IMR-90 (cell line): ENCODE data around the gene LUC7L2. TPM values are rescaled to one million over a fixed set of nuclear protein-coding genes. Genes with fewer than 3 reads are reported as not detected.

ENCODE experiments used
- ATAC-seq: fragments of 200-7000 bp; cut with Tn5 transposase; 2 replicates; pipeline ENCODE4 v1.9.1; 2020; ENCODE audit warnings: low read depth, mild to moderate bottlenecking, moderate library complexity
- BruUV-seq: library from RNA; stranded (reverse); fragments of 400-500 nt; replicated peaks from 2 replicates; lab custom pipeline; 2021; lab: Mats Ljungman, UMichigan
- CTCF ChIA-PET: fragments of 300-600 bp; formaldehyde crosslinking; extraction: SDS; loops from one replicate; lab custom pipeline; 2021; ENCODE audit warnings: antibody characterized with exemption; lab: Yijun Ruan, JAX
- POLR2A ChIA-PET: fragments of 300-600 bp; sonication (Branson Sonifier 250); formaldehyde crosslinking; loops from one replicate; lab custom pipeline; 2022; ENCODE audit warnings: antibody characterized with exemption; ENCODE audit not compliant: unreplicated experiment; lab: Charles Lee
- DNase-seq: peaks from one replicate; pipeline ENCODE4 v3.0.0; 2013
- H2AFZ ChIP-seq: replicated peaks from 2 replicates; pipeline ENCODE3; 2013; ENCODE audit warnings: low read length, mild to moderate bottlenecking; ENCODE audit not compliant: poor library complexity
- H2AK5ac ChIP-seq: 2 replicates; pipeline ENCODE4 v1.6.1; 2013; ENCODE audit warnings: low read depth, low read length, inconsistent platforms
- H2AK9ac ChIP-seq: replicated peaks from 2 replicates; pipeline ENCODE3; 2013; ENCODE audit warnings: mild to moderate bottlenecking, low read depth, low read length, moderate library complexity; ENCODE audit not compliant: poor library complexity
- H2BK120ac ChIP-seq: 2 replicates; pipeline ENCODE4 v1.6.1; 2013; ENCODE audit warnings: low read depth, low read length, inconsistent platforms
- H2BK15ac ChIP-seq: 3 replicates; pipeline ENCODE4 v1.6.1; 2013; ENCODE audit warnings: low read depth, low read length, inconsistent platforms
- H2BK20ac ChIP-seq: 2 replicates; pipeline ENCODE4 v1.6.1; 2013; ENCODE audit warnings: low read depth, mild to moderate bottlenecking, inconsistent platforms, low read length, moderate library complexity
- H2BK5ac ChIP-seq: 2 replicates; pipeline ENCODE4 v1.6.1; 2013; ENCODE audit warnings: mild to moderate bottlenecking, low read depth, low read length, inconsistent platforms; ENCODE audit not compliant: poor library complexity, severe bottlenecking
- H3K14ac ChIP-seq: replicated peaks from 2 replicates; pipeline ENCODE4 v1.6.1; 2013; ENCODE audit warnings: low read depth, low read length, inconsistent platforms
- H3K18ac ChIP-seq: 2 replicates; pipeline ENCODE4 v1.6.1; 2013; ENCODE audit warnings: low read depth, low read length, control low read depth
- H3K23ac ChIP-seq: 2 replicates; pipeline ENCODE4 v1.6.1; 2013; ENCODE audit warnings: low read depth, low read length, inconsistent platforms
- H3K27ac ChIP-seq: 2 replicates; pipeline ENCODE4 v1.5.1; 2013; ENCODE audit warnings: mild to moderate bottlenecking, control low read depth, low read length; ENCODE audit not compliant: insufficient read depth
- H3K27me3 ChIP-seq: 2 replicates; pipeline ENCODE4 v1.6.1; 2013; ENCODE audit warnings: low read length; ENCODE audit not compliant: control insufficient read depth, insufficient read depth
- H3K36me3 ChIP-seq: 2 replicates; pipeline ENCODE4 v1.6.1; 2013; ENCODE audit warnings: low read length, mixed read lengths; ENCODE audit not compliant: control insufficient read depth, insufficient read depth
- H3K4ac ChIP-seq: 2 replicates; pipeline ENCODE4 v1.6.1; 2013; ENCODE audit warnings: low read depth, low read length, inconsistent platforms
- H3K4me1 ChIP-seq: 2 replicates; pipeline ENCODE4 v1.6.1; 2013; ENCODE audit warnings: low read length, mixed read lengths; ENCODE audit not compliant: control insufficient read depth, insufficient read depth
- H3K4me2 ChIP-seq: 2 replicates; pipeline ENCODE4 v1.6.1; 2013; ENCODE audit warnings: low read depth, mild to moderate bottlenecking, control low read depth, low read length, moderate library complexity
- H3K4me3 ChIP-seq: 2 replicates; pipeline ENCODE4 v1.5.1; 2013; ENCODE audit warnings: low read depth, mild to moderate bottlenecking, control low read depth, low read length, moderate library complexity; ENCODE audit not compliant: insufficient read depth
- H3K56ac ChIP-seq: 2 replicates; pipeline ENCODE4 v1.6.1; 2013; ENCODE audit warnings: low read length, inconsistent platforms; ENCODE audit not compliant: insufficient read depth; ENCODE audit errors: extremely low read depth
- H3K79me1 ChIP-seq, 2 experiments: 2 replicates each; pipeline ENCODE4 v1.6.1; 2013; ENCODE audit warnings: low read length in 2 of 2, inconsistent platforms in 1 of 2, low read depth in 1 of 2
- H3K9ac ChIP-seq: 2 replicates; pipeline ENCODE4 v1.6.1; 2013; ENCODE audit warnings: low read depth, low read length, control low read depth
- H3K9me1 ChIP-seq: 2 replicates; pipeline ENCODE4 v1.6.1; 2013; ENCODE audit warnings: low read length, inconsistent platforms; ENCODE audit not compliant: insufficient read depth
- H3K9me3 ChIP-seq: 2 replicates; pipeline ENCODE4 v1.6.1; 2013; ENCODE audit warnings: low read length; ENCODE audit not compliant: control insufficient read depth, insufficient read depth
- H4K20me1 ChIP-seq: 2 replicates; pipeline ENCODE4 v1.6.1; 2013; ENCODE audit warnings: low read length, inconsistent platforms; ENCODE audit not compliant: insufficient read depth
- H4K5ac ChIP-seq: 2 replicates; pipeline ENCODE4 v1.6.1; 2013; ENCODE audit warnings: mild to moderate bottlenecking, low read depth, low read length, control low read depth
- H4K8ac ChIP-seq, 2 experiments: 2 replicates each; pipeline ENCODE4 v1.6.1; 2013; ENCODE audit warnings: low read depth in 2 of 2, low read length in 2 of 2, control low read depth in 1 of 2, inconsistent platforms in 1 of 2
- H4K91ac ChIP-seq: 2 replicates; pipeline ENCODE4 v1.6.1; 2013; ENCODE audit warnings: low read depth, low read length, inconsistent platforms; ENCODE audit not compliant: insufficient read depth
- ELK1 ChIP-seq: fragments of 150-350 bp; IDR thresholded peaks from 2 replicates; pipeline ENCODE4 v1.6.1; 2016; ENCODE audit warnings: low read depth, mild to moderate bottlenecking, low read length, moderate library complexity, borderline replicate concordance
- MAFK ChIP-seq: IDR thresholded peaks from 2 replicates; pipeline ENCODE4 v1.6.1; 2012; ENCODE audit warnings: low read depth, low read length, improper control_type of control experiment
- RAD21 ChIP-seq: IDR thresholded peaks from 2 replicates; pipeline ENCODE4 v1.6.1; 2012; ENCODE audit warnings: low read length, improper control_type of control experiment
- WGBS, 2 experiments: methylation state at CpG; one replicate each; pipeline versions ENCODE4 v1.1.5 to v1.1.7; 2013; ENCODE audit warnings: missing lambda C conversion rate in 2 of 2; ENCODE audit not compliant: insufficient read length in 1 of 2; ENCODE audit errors: extremely low coverage in 2 of 2; 5-methylcytosine and 5-hydroxymethylcytosine counted together
- dilution Hi-C: fragments of 300-500 bp; cut with HindIII; formaldehyde crosslinking; loops from one replicate; pipeline ENCODE4 v1.14.3; 2018; ENCODE audit warnings: low sequenced_read_pairs; ENCODE audit not compliant: unreplicated experiment
- in situ Hi-C: fragments of 300-500 bp; cut with MboI; formaldehyde crosslinking; loops from 3 replicates; pipeline ENCODE4 v1.14.3; 2019; ENCODE audit warnings: low sequenced_read_pairs, inconsistent platforms, mixed read lengths
- intact Hi-C: fragments of 100-400 bp; cut with micrococcal nuclease; formaldehyde crosslinking; loops from 2 replicates; pipeline ENCODE4 v1.10.0; 2022
- polyA plus RNA-seq, 3 experiments: library from polyadenylated mRNA; depleted of rRNA; stranded (reverse); fragments of >200 nt; gene quantifications; 2 replicates each; pipeline ENCODE4 v1.2.3, GENCODE V29; 2012; ENCODE audit warnings: low replicate concordance in 1 of 3
- total RNA-seq: library from RNA; depleted of rRNA; stranded (reverse); fragments of >200 nt; gene quantifications from 2 replicates; pipeline ENCODE4 v1.2.3, GENCODE V29; 2012

The LUC7L2 gene
- total and polyA plus RNA-seq, 2 of the 4 experiments (the other 2 are of a cell fraction): 14.9 to 31.8 TPM

GRCh38 chr7:139367438-139368155 lies 7.9 kb downstream of the LUC7L2 start:
- H2BK20ac ChIP-seq: no peak overlapping the region
- H2BK5ac ChIP-seq: no peak overlapping the region
- no peak overlapping the region for H3K4ac ChIP-seq
- no peak overlapping the region for H3K4me3 ChIP-seq
- no peaks in the 10 kb centered on the region for H3K27me3 ChIP-seq
- dilution Hi-C loops (no loop called here), in situ Hi-C loops (no loop called here), intact Hi-C loops (no loop called here)
- peaks cover 12% of the 10 kb centered on the region for H3K9me1 ChIP-seq
- ATAC-seq (no peak), DNase-seq (no peak)
- H2BK15ac ChIP-seq: no peak overlapping the region
- no peak overlapping the region for H2BK120ac ChIP-seq
- H4K20me1 ChIP-seq: peaks cover 74% of the 10 kb centered on the region
- no peak overlapping the region for H3K14ac ChIP-seq
- no peak overlapping the region for H2AK9ac ChIP-seq
- no CpG with 5 or more reads among the region's 6 CpGs for WGBS, 2 experiments
- BruUV-seq: no TSS peak
- H4K91ac ChIP-seq: no peak overlapping the region
- no peaks in the 10 kb centered on the region for H3K9me3 ChIP-seq
- no peak overlapping the region for H3K27ac ChIP-seq
- no peak overlapping the region for H2AK5ac ChIP-seq
- no peak overlapping the region for H3K18ac ChIP-seq
- no peak overlapping the region for H3K23ac ChIP-seq
- H3K4me1 ChIP-seq: peaks cover 4% of the 10 kb centered on the region
- no peak overlapping the region for H4K5ac ChIP-seq
- TF ChIP-seq ELK1 (no peak), RAD21 (no peak), MAFK (0 out of 2 replicates have a peak, but pooled peaks have one; percentile 3)
- H2AFZ ChIP-seq: no peak overlapping the region
- no peak overlapping the region for H3K4me2 ChIP-seq
- no peak overlapping the region for H3K9ac ChIP-seq
- CTCF ChIA-PET: no interaction called here
- H3K56ac ChIP-seq: no peak overlapping the region
- H3K36me3 ChIP-seq: peaks cover 2% of the 10 kb centered on the region
- peaks cover 11 to 47% of the 10 kb centered on the region in 2 experiments; a peak in 3 of 4 replicates for H3K79me1 ChIP-seq
- POLR2A ChIA-PET: no interaction called here
- H4K8ac ChIP-seq: no peak overlapping the region
